ENCODE results near the gene BMPER.

GRCh38 chr7:33979807-33980355 is 74.5 kb downstream of the BMPER start:
- TF ChIP-seq JUNB (IDR thresholded peaks at IDR 0.05) (no peak), SMAD5 (IDR thresholded peaks at IDR 0.05; ENCODE audit: low read depth) (no peak)
